ENCODE results near the gene GCNT3.

The GCNT3 gene, protein sequence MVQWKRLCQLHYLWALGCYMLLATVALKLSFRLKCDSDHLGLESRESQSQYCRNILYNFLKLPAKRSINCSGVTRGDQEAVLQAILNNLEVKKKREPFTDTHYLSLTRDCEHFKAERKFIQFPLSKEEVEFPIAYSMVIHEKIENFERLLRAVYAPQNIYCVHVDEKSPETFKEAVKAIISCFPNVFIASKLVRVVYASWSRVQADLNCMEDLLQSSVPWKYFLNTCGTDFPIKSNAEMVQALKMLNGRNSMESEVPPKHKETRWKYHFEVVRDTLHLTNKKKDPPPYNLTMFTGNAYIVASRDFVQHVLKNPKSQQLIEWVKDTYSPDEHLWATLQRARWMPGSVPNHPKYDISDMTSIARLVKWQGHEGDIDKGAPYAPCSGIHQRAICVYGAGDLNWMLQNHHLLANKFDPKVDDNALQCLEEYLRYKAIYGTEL

DNA sequence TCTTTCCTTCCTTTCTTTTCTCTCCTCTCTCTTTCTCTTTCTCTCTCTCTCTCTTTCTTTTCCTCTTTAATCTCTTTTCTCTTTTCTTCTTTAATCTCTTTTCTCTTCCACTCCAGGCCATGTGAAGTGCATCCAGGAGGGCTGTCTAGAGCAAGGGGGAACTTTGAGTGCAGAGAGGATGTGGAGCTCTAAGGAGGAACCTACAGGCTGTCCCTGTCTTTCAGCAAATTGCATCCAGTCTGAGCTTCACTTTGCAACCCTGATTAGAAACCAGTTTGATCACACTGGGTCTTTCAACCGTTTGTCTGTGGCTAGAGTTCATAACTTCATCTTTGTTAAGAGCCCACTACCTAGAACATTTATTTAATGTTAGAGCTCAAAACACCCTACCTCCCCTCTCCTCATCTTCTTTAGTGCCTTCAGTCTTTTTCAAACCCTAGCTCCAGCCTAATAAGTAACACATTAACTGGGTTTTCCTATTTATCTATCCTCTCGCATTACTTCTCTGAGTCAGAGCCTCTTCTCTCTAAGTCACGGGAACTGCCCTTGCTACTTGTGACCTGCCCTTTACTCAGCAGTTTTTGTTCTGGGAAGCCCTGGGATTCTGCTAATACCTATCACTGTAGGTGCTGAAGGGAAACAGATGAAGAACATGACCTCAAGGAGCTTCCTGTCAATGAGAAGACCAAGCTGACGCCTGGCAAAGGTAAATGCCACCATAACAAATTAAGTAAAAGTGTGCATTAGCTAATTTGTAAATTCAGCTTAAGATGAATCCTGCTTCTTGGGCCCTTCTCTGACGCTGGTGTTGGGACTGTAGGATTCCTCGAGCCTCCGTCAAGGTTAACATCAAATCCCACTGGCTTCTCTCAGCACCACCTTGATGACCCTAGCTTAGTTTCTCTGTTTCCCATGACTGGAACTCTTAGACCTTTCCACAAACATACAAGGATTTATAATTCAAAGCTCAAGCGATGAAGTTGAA, at the start of gene GCNT3:
TSS of gene GCNT3 (plus strand) at position 508 of the 985 bp plus-strand sequence. CDS start 6,456 bp downstream, outside the sequence.
- H3K27me3 ChIP-seq, result peaks cover 60% of the 10 kb centered on the region
- no peaks in the 10 kb centered on the region for H3K4me1 ChIP-seq (ENCODE audit: control insufficient read depth in 1 of 2, insufficient read depth in 1 of 2, low read depth in 1 of 2, low read length in 1 of 2)
- no peaks in the 10 kb centered on the region for H3K9me3 ChIP-seq
- TF ChIP-seq, protein P1, sequence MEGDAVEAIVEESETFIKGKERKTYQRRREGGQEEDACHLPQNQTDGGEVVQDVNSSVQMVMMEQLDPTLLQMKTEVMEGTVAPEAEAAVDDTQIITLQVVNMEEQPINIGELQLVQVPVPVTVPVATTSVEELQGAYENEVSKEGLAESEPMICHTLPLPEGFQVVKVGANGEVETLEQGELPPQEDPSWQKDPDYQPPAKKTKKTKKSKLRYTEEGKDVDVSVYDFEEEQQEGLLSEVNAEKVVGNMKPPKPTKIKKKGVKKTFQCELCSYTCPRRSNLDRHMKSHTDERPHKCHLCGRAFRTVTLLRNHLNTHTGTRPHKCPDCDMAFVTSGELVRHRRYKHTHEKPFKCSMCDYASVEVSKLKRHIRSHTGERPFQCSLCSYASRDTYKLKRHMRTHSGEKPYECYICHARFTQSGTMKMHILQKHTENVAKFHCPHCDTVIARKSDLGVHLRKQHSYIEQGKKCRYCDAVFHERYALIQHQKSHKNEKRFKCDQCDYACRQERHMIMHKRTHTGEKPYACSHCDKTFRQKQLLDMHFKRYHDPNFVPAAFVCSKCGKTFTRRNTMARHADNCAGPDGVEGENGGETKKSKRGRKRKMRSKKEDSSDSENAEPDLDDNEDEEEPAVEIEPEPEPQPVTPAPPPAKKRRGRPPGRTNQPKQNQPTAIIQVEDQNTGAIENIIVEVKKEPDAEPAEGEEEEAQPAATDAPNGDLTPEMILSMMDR (IDR thresholded peaks at IDR 0.05), result no peak
- no peak within 1 kb of the TSS for H3K27ac ChIP-seq
- H3K4me3 ChIP-seq (ENCODE audit: low read depth in 1 of 2, low read length in 1 of 2), result no peak within 1 kb of the TSS
- H3K36me3 ChIP-seq, result no peaks in the 10 kb centered on the region

DNA sequence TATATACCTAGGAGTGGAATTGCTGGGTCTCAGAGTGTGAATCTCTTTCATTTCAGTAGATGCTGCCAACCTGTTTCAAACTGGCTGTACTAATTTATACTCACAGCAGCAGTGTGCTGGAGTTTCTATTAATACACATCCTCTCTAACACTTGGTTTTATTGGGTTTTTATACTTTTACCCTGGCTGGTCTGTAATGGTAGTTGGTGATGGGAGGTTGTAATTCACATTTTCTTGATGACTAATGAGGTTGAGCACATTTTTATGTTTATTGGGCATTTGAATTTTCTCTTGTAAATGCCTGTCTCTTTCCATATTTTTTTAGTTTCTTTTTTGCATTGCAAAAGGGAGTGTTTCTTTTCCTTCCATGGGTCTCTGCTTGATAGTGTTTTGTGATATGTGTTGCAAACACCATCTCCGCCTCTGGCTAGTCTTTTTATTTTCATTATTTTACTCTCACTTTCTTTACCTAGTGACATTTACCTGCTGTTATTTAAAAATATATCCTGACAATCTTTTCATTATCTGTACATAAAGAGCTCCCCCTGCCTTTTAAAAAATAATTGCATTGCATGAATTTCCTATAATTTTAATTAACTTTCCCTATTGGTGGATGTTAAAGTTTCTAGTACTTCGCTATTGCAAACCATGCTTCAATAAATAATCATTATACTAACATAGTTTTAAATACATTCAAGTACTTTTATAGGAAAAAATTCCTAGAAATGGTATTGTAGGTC, 49.0 kb upstream of the GCNT3 start:
- Histone ChIP-seq H3K27me3 (no peaks in the 10 kb centered on the region), H3K4me1 (ENCODE audit: control insufficient read depth in 1 of 2, insufficient read depth in 1 of 2, low read depth in 1 of 2, low read length in 1 of 2) (no peaks in the 10 kb centered on the region), H3K36me3 (no peaks in the 10 kb centered on the region), H3K27ac (no peak overlapping the region), H3K4me3 (ENCODE audit: low read depth in 1 of 2, low read length in 1 of 2) (no peak overlapping the region), H3K9me3 (no peaks in the 10 kb centered on the region)
- TF ChIP-seq, protein P1 (IDR thresholded peaks at IDR 0.05), result no peak

DNA sequence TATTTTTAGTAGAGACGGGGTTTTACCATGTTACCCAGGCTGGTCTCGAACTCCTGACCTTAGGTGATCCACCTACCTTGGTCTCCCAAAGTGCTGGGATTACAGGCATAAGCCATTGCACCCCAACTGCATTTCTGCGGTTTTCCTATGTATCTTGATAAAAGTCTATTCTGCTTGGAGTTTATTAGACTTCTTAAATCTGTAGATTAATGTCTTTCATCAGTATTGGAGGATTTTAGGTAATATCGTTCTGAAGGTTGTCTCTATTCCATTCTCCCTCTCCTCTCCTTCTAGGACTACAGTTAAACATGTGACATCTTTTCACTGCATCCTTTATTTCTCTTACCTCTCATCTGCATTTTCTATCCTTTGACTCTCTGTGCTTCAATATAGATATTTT, 46.3 kb upstream of the GCNT3 start:
- TF ChIP-seq, protein P1 (IDR thresholded peaks at IDR 0.05), result no peak
- Histone ChIP-seq H3K4me1 (ENCODE audit: control insufficient read depth in 1 of 2, insufficient read depth in 1 of 2, low read depth in 1 of 2, low read length in 1 of 2) (no peaks in the 10 kb centered on the region), H3K36me3 (no peaks in the 10 kb centered on the region), H3K4me3 (ENCODE audit: low read depth in 1 of 2, low read length in 1 of 2) (no peak overlapping the region), H3K27me3 (no peaks in the 10 kb centered on the region), H3K27ac (no peak overlapping the region), H3K9me3 (no peaks in the 10 kb centered on the region)

DNA sequence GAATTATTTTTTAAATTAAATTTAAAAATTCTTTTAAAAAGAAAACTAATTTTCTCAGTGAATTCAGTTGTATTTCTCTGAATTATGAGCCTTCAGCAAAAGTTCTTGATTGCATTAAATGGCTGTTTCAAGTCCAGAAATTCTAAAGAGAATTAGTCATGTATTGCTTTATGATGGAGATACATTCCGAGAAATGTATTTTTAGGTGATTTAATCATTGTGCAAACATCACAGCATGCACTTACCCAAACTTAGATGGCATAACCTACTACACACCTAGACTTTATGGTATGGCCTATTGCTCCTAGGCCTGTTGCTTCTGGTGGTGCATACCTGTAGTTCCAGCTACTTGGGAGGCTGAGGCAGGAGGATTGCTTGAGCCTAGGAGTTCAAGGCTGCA, 44.3 kb upstream of the GCNT3 start:
- Histone ChIP-seq H3K27ac (no peak overlapping the region), H3K9me3 (no peaks in the 10 kb centered on the region), H3K4me3 (ENCODE audit: low read depth in 1 of 2, low read length in 1 of 2) (no peak overlapping the region), H3K4me1 (ENCODE audit: control insufficient read depth in 1 of 2, insufficient read depth in 1 of 2, low read depth in 1 of 2, low read length in 1 of 2) (no peaks in the 10 kb centered on the region), H3K27me3 (no peaks in the 10 kb centered on the region), H3K36me3 (no peaks in the 10 kb centered on the region)
- TF ChIP-seq, protein P1 (IDR thresholded peaks at IDR 0.05), result no peak

DNA sequence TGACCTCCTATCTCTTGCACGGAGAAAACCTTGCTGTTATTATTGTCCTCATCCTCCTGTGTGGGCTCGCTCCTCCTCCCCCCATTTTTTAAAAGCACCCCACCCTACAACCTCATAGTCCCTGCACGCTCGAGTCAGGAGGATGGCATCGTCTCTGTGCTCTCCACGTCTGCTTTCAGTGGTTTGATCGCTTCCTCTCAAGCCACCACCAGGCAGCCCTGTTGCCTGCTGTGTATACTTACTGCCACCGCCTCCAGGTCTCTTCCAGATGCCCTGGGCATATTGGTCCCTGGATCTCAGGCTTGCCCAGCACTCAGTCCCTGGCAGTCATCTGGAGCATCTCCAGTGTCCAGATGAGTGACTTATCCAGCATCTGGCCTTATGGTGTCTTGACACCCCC, 42.1 kb upstream of the GCNT3 start:
- Histone ChIP-seq H3K27ac (no peak overlapping the region), H3K36me3 (no peaks in the 10 kb centered on the region), H3K9me3 (no peaks in the 10 kb centered on the region), H3K27me3 (no peaks in the 10 kb centered on the region), H3K4me3 (ENCODE audit: low read depth in 1 of 2, low read length in 1 of 2) (no peak overlapping the region), H3K4me1 (ENCODE audit: control insufficient read depth in 1 of 2, insufficient read depth in 1 of 2, low read depth in 1 of 2, low read length in 1 of 2) (no peaks in the 10 kb centered on the region)
- TF ChIP-seq, protein P1 (IDR thresholded peaks at IDR 0.05), result no peak

All from neutrophil (primary cell).